Activated naive CD8-positive, alpha-beta T cell treated with anti-CD3 and anti-CD28 coated beads, Interleukin-2, amount 10 ng/mL, durations not matched to agents 7 days and 5 days (primary cell): ENCODE measurements around the gene RAB35. TPM values are rescaled to one million over a fixed set of nuclear protein-coding genes. Genes with fewer than 3 reads are reported as not detected.

Experiments used
- ATAC-seq: fragments of 150-1000 bp; cut with Tn5 transposase; one replicate; pipeline ENCODE4 v1.10.0; 2021; ENCODE audit warnings: low read depth, moderate library complexity
- POLR2A ChIA-PET: fragments of 350-600 bp; sonication (Branson Sonifier 250); formaldehyde crosslinking; loops from one replicate; lab custom pipeline; 2021; ENCODE audit warnings: antibody characterized with exemption; lab: Charles Lee
- DNase-seq: peaks from one replicate; pipeline ENCODE4 v3.0.0; 2021
- H3K27ac Mint-ChIP-seq: one replicate; pipeline ENCODE4 v1.8.0; 2022; ENCODE audit warnings: mild to moderate bottlenecking, mixed read lengths
- H3K27me3 Mint-ChIP-seq: one replicate; pipeline ENCODE4 v1.8.0; 2022; ENCODE audit warnings: mild to moderate bottlenecking, moderate library complexity, mixed read lengths
- H3K36me3 Mint-ChIP-seq: one replicate; pipeline ENCODE4 v1.8.0; 2021; ENCODE audit warnings: mild to moderate bottlenecking, mixed read lengths
- H3K4me1 Mint-ChIP-seq: one replicate; pipeline ENCODE4 v1.8.0; 2021; ENCODE audit warnings: mixed read lengths
- H3K4me3 Mint-ChIP-seq: one replicate; pipeline ENCODE4 v1.8.0; 2022; ENCODE audit warnings: mild to moderate bottlenecking, moderate library complexity, mixed read lengths
- H3K9me3 Mint-ChIP-seq: one replicate; pipeline ENCODE4 v1.8.0; 2021; ENCODE audit warnings: mixed read lengths
- total RNA-seq, 2 experiments: library from RNA; stranded (reverse); gene quantifications; one replicate each; pipeline ENCODE4 v1.2.3, GENCODE V29; 2021

Gene RAB35
- total RNA-seq, 2 experiments from 2014 or later, result 57.1 to 60.2 TPM

- Mint-ChIP-seq H3K4me3 (peak overlapping the region; percentile 68), H3K9me3 (no peaks in the 10 kb centered on the region), H3K27me3 (no peaks in the 10 kb centered on the region), H3K36me3 (peaks cover 20% of the 10 kb centered on the region), H3K4me1 (peaks cover 20% of the 10 kb centered on the region), H3K27ac (peak overlapping the region; percentile 70)
- POLR2A ChIA-PET, result interaction anchor here (0.5 to 1.5 kb wide), 11 partner anchors 24 to 420 kb away, joined by 3 to 28 read pairs (median 5); partner anchors contain the start of genes BICDL1, PRKAB1, RAB35 and RNU4-2
- peak; percentile 99 for DNase-seq
- ATAC-seq, result peak; percentile 96
Observed at GRCh38 chr12:120086801-120087621, 29.5 kb downstream of the RAB35 start.

- Mint-ChIP-seq H3K27ac (no peak overlapping the region), H3K27me3 (no peaks in the 10 kb centered on the region), H3K4me3 (peak overlapping the region; percentile 24), H3K36me3 (peaks cover 19% of the 10 kb centered on the region), H3K4me1 (peaks cover 20% of the 10 kb centered on the region), H3K9me3 (no peaks in the 10 kb centered on the region)
- ATAC-seq (no peak), DNase-seq (no peak)
- POLR2A ChIA-PET, result interaction anchor here (0.6 to 1.5 kb wide), 8 partner anchors 30 to 207 kb away, joined by 3 to 28 read pairs (median 7); partner anchors contain the start of genes BICDL1, RAB35, RNU4-1 and RNU4-2
Observed at GRCh38 chr12:120085920-120086645, 30.5 kb downstream of the RAB35 start.

GRCh38 chr12:120081641-120082040 lies 34.9 kb downstream of the RAB35 start:
- H3K4me3 Mint-ChIP-seq, result no peak overlapping the region
- POLR2A ChIA-PET, result no interaction called here
- H3K27ac Mint-ChIP-seq, result no peak overlapping the region
- no peaks in the 10 kb centered on the region for H3K27me3 Mint-ChIP-seq
- DNase-seq (no peak), ATAC-seq (no peak)
- peaks cover 20% of the 10 kb centered on the region for H3K36me3 Mint-ChIP-seq
- H3K4me1 Mint-ChIP-seq, result peaks cover 11% of the 10 kb centered on the region
- no peaks in the 10 kb centered on the region for H3K9me3 Mint-ChIP-seq

- no peak overlapping the region for H3K4me3 Mint-ChIP-seq
- no peaks in the 10 kb centered on the region for H3K9me3 Mint-ChIP-seq
- no peak for DNase-seq
- peaks cover 11% of the 10 kb centered on the region for H3K4me1 Mint-ChIP-seq
- POLR2A ChIA-PET, result interaction anchor here (0.9 kb wide), 1 partner anchor 37 kb away, joined by 3 read pairs; the partner anchor contains the start of gene RAB35
- H3K27ac Mint-ChIP-seq, result no peak overlapping the region
- H3K36me3 Mint-ChIP-seq, result peaks cover 22% of the 10 kb centered on the region
- no peak for ATAC-seq
- no peaks in the 10 kb centered on the region for H3K27me3 Mint-ChIP-seq
Observed at GRCh38 chr12:120079411-120080400, 36.8 kb downstream of the RAB35 start.

GRCh38 chr12:120078868-120079267 lies 37.7 kb downstream of the RAB35 start:
- no peak overlapping the region for H3K4me3 Mint-ChIP-seq
- H3K4me1 Mint-ChIP-seq, result peaks cover 13% of the 10 kb centered on the region
- POLR2A ChIA-PET, result interaction anchor here (0.9 kb wide), 1 partner anchor 38 kb away, joined by 3 read pairs; the partner anchor contains the start of gene RAB35
- ATAC-seq (peak; percentile 65), DNase-seq (no peak)
- H3K36me3 Mint-ChIP-seq, result peaks cover 23% of the 10 kb centered on the region
- no peaks in the 10 kb centered on the region for H3K27me3 Mint-ChIP-seq
- H3K9me3 Mint-ChIP-seq, result no peaks in the 10 kb centered on the region
- no peak overlapping the region for H3K27ac Mint-ChIP-seq

- POLR2A ChIA-PET, result no interaction called here
Observed at GRCh38 chr12:120077260-120077659, 39.3 kb downstream of the RAB35 start.

GRCh38 chr12:120076651-120077050 lies 39.9 kb downstream of the RAB35 start:
- POLR2A ChIA-PET, result no interaction called here
- H3K4me1 Mint-ChIP-seq, result peaks cover 13% of the 10 kb centered on the region
- H3K27ac Mint-ChIP-seq, result no peak overlapping the region

More at GRCh38 chr12:120077260-120077659, 39.3 kb downstream of the RAB35 start:
- peaks cover 13% of the 10 kb centered on the region for H3K4me1 Mint-ChIP-seq
- H3K36me3 Mint-ChIP-seq, result peaks cover 35% of the 10 kb centered on the region
- no peak overlapping the region for H3K27ac Mint-ChIP-seq
- no peak for ATAC-seq
- DNase-seq, result no peak
- H3K9me3 Mint-ChIP-seq, result no peaks in the 10 kb centered on the region
- H3K4me3 Mint-ChIP-seq, result no peak overlapping the region
- no peaks in the 10 kb centered on the region for H3K27me3 Mint-ChIP-seq

GRCh38 chr12:120075034-120075616 lies 41.4 kb downstream of the RAB35 start:
- Mint-ChIP-seq H3K9me3 (no peaks in the 10 kb centered on the region), H3K4me3 (no peak overlapping the region), H3K4me1 (peaks cover 13% of the 10 kb centered on the region), H3K27me3 (no peaks in the 10 kb centered on the region), H3K27ac (peak overlapping the region; percentile 70), H3K36me3 (peaks cover 30% of the 10 kb centered on the region)
- POLR2A ChIA-PET, result interaction anchor here (0.6 kb wide), 1 partner anchor 227 kb away, joined by 4 read pairs; the partner anchor contains the start of gene SIRT4
- DNase-seq (no peak), ATAC-seq (peak; percentile 44)

More at GRCh38 chr12:120076651-120077050, 39.9 kb downstream of the RAB35 start:
- no peak overlapping the region for H3K4me3 Mint-ChIP-seq
- DNase-seq, result no peak
- H3K36me3 Mint-ChIP-seq, result peaks cover 30% of the 10 kb centered on the region
- no peak for ATAC-seq
- no peaks in the 10 kb centered on the region for H3K27me3 Mint-ChIP-seq
- no peaks in the 10 kb centered on the region for H3K9me3 Mint-ChIP-seq

- no peaks in the 10 kb centered on the region for H3K9me3 Mint-ChIP-seq
- no peaks in the 10 kb centered on the region for H3K27me3 Mint-ChIP-seq
- H3K4me1 Mint-ChIP-seq, result peaks cover 7% of the 10 kb centered on the region
- DNase-seq (no peak), ATAC-seq (no peak)
- no peak overlapping the region for H3K4me3 Mint-ChIP-seq
- no peak overlapping the region for H3K27ac Mint-ChIP-seq
- POLR2A ChIA-PET, result no interaction called here
- H3K36me3 Mint-ChIP-seq, result peaks cover 25% of the 10 kb centered on the region
Observed at GRCh38 chr12:120072472-120073249, 43.9 kb downstream of the RAB35 start.

GRCh38 chr12:120071493-120072020 lies 45.0 kb downstream of the RAB35 start:
- peaks cover 22% of the 10 kb centered on the region for H3K36me3 Mint-ChIP-seq
- no peaks in the 10 kb centered on the region for H3K27me3 Mint-ChIP-seq
- no peak overlapping the region for H3K27ac Mint-ChIP-seq
- DNase-seq (no peak), ATAC-seq (no peak)
- H3K9me3 Mint-ChIP-seq, result no peaks in the 10 kb centered on the region
- H3K4me3 Mint-ChIP-seq, result no peak overlapping the region
- peaks cover 7% of the 10 kb centered on the region for H3K4me1 Mint-ChIP-seq
- POLR2A ChIA-PET, result no interaction called here

- no peak for DNase-seq
- Mint-ChIP-seq H3K27me3 (no peaks in the 10 kb centered on the region), H3K4me3 (no peak overlapping the region), H3K4me1 (no peaks in the 10 kb centered on the region), H3K36me3 (peaks cover 20% of the 10 kb centered on the region), H3K27ac (no peak overlapping the region), H3K9me3 (no peaks in the 10 kb centered on the region)
- POLR2A ChIA-PET, result no interaction called here
- no peak for ATAC-seq
Observed at GRCh38 chr12:120069278-120069677, 47.3 kb downstream of the RAB35 start.
